T-helper 1 cell treated with Interleukin-12 subunit alpha and Interleukin-12 subunit beta and Interleukin-4 antibody, amounts not matched to agents 30 ng/mL and 1 ng/mL, for 36 hours (primary cell): ENCODE results near the gene ACADVL. TPM values are rescaled to one million over a fixed set of nuclear protein-coding genes. Genes with fewer than 3 reads are reported as not detected.
"Not testable (repeated sequence)": the region's sequence is repeated elsewhere in the genome, so short reads cannot be mapped to it uniquely, and the experiment has no call there.

Source experiments
- intact Hi-C: fragments of 100-400 bp; cut with micrococcal nuclease; formaldehyde crosslinking; loops from one replicate; pipeline ENCODE4 v1.15.1; 2024
- total RNA-seq: library from RNA; stranded (reverse); gene quantifications from 2 replicates; pipeline ENCODE4 v1.2.3, GENCODE V29; 2022

Gene ACADVL
- total RNA-seq: 479 and 485 TPM in 2 replicates

DNA sequence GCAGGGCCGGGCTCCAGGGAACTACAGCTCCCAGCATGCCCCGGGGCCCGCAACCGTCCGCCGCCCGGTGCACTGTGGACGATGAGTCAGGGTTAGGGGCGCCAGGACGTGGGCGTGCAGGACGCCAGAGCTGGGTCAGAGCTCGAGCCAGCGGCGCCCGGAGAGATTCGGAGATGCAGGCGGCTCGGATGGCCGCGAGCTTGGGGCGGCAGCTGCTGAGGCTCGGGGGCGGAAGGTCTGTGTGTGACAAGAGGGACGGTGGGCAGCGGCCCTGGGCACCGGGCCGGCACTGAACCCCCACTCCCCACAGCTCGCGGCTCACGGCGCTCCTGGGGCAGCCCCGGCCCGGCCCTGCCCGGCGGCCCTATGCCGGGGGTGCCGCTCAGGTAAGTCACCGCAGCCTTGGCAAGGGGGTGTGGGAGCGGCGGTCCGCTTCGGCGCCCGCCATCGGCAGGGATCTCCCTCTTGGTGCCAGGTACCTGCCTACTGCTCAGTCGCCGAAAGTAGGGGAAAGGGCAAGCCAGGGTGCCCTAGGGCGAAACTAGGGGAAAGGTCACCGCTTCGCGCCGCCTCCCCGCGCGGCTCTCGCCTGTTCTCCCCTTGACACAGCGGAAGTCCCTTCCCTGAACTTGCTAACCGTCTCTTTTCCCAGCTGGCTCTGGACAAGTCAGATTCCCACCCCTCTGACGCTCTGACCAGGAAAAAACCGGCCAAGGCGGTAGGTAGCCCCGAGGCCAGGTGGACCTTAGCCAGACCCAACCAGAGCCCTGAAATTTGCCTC, at the start of gene ACADVL, which contains the start of gene DLG4:
Gene ACADVL, plus strand, starts transcription at position 127 of the 781 bp plus-strand sequence. Its CDS starts 47 bp downstream, at position 174.
Gene DLG4, minus strand, starts transcription at position 25 of the 781 bp plus-strand sequence.
- intact Hi-C loops: loop anchor here (1.0 to 2.0 kb wide), 3 partner anchors 14 to 215 kb away; partner anchors contain the start of genes DVL2 and TMEM102

DNA sequence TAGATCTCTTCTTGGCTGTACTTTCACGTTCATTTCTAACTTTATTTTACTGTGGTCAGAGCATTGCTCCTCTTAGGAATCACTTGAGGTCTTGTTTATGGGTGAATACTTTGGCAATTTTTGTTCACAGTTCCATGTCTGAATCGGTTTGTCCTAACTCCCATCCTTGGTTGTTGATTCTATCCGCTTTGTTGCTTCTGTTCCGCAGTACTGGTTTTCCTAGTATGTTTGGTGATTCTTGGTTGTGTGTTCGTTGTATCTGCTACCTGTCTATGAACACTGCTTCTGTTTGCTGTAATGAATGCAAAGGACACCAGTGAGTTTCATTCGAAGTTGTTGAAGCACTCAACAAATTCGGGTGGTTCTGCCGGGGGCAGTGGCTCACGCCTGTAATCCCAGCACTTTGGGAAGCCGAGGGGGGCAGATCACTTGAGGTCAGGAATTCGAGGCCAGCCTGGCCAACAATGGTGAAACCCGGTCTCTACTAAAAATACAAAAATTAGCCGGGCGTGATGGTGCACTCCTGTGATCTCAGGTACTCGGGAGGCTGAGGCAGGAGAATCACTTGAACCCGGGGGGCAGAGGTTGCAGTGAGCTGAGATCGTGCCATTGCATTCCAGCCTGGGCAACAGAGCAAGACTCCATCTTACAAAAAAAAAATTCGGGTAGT, 47.1 kb upstream of the ACADVL start:
- intact Hi-C loops: not testable (repeated sequence)

DNA sequence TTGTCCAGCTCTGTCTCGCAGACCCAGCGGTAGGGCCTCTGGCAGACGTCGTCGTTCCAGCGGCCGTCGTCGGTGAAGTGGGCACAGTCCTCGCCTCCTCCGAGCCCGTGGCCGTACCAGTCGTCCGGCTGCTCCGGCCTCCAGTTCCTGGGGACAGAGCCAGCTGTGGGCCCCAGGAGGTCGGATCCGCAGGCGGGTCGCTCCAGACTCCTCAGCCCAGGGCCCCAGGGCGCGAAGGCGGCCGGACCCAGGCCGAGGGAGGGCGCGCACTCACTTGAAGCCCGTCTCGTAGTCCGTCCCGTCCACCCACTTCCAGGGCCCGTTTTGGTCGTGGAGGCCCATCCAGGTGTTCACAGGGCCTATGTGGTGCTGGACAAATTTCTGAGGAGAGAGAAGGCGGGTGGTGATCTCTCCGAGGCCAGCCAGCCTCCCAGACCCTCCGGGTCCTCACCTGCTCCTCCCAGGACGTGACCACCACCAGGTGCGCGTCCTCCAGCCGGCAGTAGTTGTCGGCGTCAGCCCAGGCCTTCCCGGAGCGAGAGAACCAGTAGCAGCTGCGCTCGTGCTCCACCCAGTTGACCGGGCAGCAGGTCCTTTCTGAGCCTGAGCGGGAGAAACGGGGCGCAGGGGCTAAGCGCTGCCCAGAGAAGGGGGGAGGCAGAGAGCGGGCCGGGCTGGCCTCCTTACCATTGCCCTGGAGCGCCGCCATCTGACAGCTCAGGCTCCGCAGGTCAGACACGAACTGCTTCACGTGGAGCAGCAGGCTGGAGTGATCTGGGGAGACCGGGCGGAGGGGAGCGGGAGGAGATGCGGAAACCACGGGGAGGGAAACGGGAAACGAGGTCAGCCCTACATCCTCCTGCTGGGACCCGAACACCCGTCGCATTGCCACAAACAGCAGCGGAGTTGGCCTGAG, 45.8 kb upstream of the ACADVL start:
- intact Hi-C loops: no loop called here

DNA sequence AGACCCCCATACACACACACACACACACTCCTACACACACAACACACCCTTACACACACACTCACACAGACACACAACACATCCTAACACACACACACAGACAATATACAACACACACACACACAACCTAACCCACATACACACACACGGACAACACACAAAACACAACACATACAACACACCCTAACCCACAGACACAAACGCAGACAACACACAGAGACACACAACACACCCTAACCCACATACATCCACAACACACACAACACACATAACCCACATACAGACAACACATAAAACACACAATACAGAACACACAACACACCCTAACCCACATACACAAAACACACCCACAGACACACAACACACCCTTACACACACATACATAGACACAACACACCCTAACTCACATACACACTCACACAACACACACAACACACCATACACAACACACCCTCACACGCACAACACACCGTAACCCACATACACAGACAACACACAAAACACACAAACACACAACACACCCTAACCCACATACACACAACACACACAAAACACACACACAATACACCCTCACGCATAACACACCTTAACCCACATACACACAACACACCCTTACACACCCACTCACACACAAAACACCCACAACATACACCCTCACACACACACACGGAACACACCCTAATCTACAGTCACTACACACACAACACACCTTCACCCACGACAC, 45.0 kb upstream of the ACADVL start:
- intact Hi-C loops: no loop called here

DNA sequence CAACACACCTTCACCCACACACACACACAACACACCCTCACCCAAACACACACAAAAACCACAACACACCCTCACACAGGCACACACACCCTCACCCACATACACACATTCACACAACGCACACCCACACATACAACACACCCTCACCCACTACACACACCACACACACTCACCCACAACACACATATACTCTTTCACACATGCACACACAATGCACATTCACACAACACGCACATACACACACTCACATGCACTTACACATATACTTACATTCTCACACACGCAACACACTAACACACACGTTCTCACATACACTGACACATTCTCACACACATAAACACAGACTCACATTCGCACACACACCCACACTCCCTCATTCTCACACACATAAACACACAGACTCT, 44.4 kb upstream of the ACADVL start:
- intact Hi-C loops: no loop called here

DNA sequence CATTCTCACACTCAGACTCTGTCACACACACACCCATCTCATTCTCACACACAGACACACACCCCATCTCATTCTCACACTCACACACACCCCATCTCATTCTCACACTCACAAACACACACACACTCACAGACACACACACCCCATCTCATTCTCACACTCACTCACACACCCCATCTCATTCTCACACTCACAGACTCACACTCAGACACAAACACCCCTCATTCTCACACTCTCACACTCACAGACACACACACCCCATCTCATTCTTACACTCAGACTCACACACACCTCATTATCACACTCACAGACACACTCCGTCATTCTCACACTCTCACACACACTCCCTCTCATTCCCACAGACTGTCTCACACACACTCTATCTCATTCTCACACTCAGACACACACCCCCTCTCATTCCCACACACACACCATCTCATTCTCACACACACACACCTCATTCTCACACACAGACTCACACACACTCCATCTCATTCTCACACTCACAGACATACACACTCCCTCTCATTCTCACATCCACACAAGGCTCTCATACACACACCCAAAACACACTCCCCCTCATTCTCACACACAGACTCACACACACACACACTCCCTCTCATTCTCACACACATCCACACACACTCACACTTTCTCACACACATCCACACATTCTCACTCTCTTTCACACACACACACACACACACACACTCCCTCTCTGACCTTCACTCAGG, 43.5 kb upstream of the ACADVL start:
- intact Hi-C loops: loop anchor here (2.0 kb wide), 1 partner anchor 39 kb away; no protein-coding TSS in a partner anchor

DNA sequence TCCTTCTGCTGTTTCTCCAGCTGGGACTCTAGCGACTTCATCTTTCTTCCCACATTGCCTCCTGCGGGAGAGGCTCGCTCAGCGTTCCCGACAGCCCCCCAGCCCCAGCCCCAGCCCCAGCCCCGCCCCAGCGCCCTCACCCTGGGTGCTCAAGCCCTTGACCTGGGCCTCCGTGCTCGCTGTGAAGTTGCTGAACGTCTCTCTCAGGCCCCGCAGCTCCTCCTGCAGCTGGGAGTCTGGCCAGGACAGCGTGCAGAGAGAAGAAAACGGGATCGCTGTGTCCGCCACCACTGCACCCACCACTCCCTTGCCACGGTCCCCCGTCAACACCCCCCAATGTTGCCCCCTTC, 42.9 kb upstream of the ACADVL start:
- intact Hi-C loops: loop anchor here (1.0 to 2.0 kb wide), 4 partner anchors 40 to 266 kb away; no protein-coding TSS in a partner anchor

DNA sequence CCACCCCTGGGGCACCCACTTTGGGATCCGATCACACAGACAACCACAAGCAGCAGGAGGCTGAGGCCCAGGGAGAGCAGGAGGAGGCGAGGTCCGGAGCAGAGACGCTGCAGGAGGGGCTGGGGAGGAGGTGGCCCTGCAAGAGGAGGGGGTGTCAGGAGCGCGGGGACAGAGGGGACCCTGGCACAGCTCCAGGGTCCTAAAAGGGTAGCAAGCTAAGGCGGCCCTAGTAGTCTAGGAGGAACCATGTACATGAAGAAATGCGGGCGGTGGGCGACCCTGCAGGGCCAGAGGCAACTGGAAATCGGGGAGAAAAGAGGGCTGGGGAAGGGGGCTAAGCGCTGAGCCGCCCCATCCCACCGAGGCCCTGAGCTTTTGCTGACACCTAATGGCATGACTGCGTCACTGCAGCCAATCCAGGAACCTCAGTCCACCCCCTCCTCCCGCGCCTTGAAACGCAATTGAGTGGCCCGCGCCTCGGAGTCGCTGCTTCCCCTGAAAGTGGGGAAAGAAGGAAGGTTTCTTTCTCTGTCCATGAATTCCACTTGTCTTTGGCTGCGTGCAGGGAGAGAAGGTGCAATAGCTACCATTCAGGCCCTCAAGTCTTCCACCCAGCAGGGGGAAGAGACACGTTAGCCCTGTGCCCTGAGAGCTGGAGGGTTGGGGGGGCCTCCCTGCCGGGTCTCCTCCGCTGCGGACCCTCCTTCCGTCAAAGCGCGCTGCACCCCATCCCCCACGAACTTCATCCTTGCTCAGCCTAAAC, 42.4 kb upstream of the ACADVL start:
- intact Hi-C loops: loop anchor here (1.0 to 2.0 kb wide), 4 partner anchors 41 to 266 kb away; no protein-coding TSS in a partner anchor

DNA sequence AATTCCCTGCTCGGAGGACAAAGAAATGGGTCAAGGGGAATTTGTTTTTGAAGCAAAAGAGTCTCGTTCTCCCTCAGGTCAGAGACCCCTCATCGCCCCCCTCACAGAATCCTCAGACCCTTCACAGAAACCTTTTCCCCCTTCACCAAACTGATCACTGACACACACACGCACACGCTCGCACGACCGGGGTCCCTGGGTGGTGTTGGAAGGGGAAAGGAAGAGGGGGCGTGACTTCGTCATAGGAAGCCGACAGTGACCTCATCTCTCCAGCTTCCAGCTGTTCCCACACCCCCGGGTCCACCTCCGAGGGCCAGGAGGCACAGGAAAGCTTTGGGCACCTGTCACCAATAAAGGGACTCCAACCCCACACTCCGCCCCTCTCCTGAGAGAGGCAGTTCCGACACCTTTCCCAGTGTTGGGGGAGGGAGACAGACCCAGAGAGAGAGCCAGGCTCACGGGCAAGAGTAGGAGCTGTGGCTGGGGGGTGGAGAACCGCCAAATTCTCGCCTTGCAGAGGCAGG, 41.7 kb upstream of the ACADVL start:
- intact Hi-C loops: loop anchor here (1.0 to 2.0 kb wide), 4 partner anchors 41 to 267 kb away; no protein-coding TSS in a partner anchor

DNA sequence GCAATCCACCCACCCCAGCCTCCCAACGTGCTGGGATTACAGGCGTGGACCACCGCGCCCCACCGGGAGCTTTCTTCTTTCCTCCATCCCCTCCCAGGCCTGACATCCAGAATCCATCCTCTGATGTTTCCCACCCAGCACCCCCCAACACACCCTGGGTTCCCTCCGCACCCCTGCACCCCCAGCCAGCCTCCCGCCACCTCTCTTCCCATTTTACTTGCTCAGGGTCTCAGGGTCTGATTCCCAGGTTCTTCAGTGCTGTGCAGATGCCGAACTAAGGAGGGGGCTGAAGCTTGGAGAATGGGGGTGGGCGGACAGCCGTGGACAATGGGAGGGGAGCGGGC, 40.8 kb upstream of the ACADVL start:
- intact Hi-C loops: no loop called here

DNA sequence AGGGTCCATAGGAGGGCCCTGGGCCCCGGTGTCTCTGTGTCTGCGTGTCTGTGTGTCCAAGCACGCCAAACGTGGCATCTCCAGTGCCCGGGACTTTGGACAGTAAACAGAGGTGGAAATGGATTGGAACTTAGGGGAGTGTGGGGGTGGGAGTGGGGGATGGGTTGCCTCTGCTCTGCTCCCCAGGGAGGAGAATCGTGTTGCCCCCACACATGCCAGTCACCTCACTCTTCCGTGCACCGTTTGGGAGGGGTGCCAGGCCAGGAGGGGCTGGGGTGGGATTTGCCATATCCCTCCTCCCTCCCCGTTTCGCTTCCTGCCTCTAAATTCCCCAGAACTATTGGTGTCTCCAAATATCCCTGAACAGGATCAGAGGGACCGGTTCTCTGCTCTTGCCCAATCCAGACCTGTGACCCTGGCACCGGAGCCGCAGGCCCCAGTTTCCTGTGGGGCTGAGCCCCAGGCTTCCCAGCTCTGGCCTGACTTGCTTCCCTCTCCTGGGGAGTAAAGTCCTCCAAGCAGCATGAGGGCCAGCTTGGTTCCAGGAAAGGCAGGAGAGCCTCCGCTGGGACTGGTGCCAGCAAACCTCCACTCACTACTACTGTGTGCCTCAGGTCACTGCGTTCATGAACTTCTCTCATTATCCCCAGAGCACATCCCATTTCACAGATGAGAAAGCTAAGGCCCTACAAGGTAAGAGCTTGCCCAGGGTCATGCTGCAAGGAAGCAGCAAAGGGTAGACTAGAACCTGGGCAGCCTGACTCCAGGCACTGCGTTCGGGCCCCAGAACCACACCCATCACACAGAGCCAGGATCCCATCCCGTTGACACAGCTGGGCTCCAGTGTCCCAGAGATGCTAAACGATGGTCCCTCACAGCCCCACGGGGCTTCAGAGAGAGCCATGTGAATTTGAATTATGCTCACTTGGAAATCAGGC, 40.2 kb upstream of the ACADVL start, which contains the start of gene ASGR1:
Gene ASGR1, minus strand, starts transcription at position 54 of the 938 bp plus-strand sequence. CDS start 807 bp downstream, outside the sequence.
- intact Hi-C loops: no loop called here

DNA sequence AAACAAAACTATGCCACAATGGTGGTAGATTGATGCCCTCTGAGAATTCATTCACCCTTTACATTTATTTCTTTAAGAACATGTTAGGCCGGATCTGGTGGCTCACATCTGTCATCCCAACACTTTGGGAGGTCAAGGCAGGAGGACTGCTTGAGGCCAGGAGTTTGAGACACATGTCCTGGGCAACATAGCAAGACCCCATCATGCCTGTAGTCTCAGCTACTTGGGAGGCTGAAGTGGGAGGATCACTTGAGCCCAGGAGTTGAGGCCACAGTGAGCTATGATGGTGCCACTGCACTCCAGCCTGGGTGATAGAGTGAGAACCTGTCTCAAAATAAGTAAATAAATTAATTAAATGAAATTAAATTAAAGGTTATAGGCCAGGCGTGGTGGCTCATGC, 37.6 kb upstream of the ACADVL start:
- intact Hi-C loops: not testable (repeated sequence)

DNA sequence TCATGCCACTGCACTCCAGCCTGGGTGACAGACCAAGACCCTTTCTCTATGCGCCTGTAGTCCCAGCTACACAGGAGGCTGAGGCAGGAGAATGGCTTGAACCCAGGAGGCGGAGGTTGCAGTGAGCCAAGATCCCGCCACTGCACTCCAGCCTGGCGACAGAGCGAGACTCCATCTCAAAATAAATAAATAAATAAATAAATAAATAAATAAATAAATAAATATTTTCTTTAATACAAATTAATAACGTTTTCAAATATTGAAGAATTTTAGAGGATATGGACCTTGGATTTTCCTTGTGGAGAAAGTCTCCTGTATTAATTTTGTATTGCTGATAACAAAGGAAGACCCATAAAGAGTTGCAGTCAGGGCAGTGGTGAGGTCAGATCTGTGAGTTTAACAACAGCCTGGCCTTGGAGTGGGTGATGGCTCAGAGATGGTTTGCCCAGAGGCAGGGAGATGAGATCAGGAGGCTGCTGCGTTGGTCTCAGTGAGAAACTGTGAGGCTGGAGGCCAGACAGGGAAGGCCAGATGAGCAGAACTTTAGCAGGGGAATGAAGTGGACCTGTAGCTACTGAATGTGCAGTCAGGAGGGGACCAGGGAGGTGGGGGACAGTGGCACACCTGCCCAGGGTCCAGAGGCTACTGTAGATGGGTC, 36.2 kb upstream of the ACADVL start:
- intact Hi-C loops: no loop called here

DNA sequence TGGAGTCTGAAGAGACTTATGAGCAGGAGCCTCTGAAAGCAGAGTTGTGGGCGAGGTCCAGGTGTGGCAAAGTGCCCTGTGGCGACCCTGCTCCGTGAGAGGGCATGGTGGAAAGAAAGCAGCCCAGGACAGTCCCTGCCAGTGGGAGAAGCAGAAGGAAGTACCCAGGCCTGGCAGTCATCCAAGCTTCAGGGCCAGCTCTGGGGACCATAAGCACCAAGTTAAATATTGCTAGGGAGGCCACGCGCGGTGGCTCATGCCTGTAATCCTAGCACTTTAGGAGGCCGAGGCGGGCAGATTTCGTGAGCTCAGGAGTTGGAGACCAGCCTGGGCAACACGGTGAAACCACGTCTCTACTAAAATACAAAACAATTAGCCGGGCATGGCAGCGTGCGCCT, 35.6 kb upstream of the ACADVL start:
- intact Hi-C loops: no loop called here

DNA sequence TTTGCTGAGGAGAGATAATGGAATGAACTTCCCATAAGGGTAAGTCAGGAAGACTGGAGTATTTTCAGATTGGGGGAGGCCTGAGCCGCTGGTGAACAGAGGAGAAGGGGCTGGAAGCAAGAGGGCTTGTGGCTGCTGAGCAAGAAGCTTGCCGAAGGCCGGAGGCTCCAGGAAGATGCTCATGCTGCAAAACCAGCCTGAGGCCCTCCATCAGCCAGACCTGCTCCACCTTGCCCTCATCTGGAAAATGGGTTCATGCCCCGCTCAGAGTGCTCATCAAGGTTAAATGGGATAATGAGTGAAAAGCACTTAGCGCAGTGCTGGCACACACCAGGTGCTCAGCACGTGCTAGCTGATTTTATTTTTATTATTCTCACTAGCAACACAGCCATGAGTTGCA, 35.1 kb upstream of the ACADVL start:
- intact Hi-C loops: no loop called here

DNA sequence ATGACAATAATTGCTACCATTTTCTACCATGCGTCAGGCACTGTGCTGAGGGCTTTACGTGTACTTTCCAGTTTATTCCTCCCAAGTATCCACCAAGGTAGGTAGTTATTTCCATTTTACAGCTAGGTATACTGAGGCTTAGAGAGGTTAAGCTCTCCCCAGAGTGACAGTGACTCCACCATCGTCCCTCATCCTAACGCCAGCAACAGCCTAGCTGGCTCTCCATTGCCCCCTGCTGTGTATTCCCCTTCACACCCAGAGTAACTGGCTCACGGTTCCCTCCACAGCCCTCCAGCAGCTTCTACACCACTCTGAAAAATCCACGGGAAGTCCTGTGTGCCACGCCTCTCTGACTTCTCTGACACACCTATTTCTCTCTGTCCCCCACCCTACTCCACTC, 33.5 kb upstream of the ACADVL start:
- intact Hi-C loops: no loop called here

DNA sequence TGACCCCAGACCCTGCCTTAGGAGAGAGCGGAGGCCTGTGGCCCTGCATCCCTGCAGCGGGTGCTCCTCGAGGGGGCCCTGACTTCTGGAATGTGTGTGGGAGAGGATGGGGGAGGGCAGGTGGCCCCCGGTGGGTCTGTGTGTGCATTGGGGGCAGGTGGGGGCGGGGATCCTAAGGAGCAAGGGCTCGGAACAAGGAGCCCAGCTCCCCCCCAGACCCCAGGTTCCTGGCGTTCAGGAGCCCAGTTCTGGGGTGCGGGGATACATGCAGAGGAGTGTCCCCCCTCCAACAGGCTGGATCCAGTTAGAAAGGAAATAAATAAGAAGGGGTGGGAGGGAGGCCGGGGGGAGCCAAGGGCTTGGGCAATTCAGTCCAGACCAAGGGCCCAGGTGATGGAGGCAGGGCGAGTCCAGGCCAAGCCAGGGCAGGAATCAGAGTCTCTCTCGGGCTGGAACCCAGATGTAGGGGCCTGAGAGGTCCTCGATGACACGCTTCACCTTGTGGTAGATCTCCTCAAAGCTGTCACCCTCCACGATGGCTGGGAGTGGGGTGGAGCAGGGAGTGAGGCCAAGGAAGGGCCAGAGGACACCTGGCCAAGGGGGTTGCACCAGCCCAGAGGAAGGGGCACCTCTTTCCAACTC, 29.3 kb upstream of the ACADVL start:
- intact Hi-C loops: no loop called here
